D721Med (cell line): Measurements from ENCODE around the gene RELT.

Experiments
- DNase-seq: peaks from one replicate; pipeline ENCODE4 v3.0.0; 2011; ENCODE audit warnings: low spot score; ENCODE audit not compliant: insufficient read length
- FAIRE-seq: peaks from 2 replicates; lab custom pipeline; 2011; peaks lifted over from hg19 to GRCh38; lab: Jason Lieb, UNC
- TF ChIP-seq, protein P1 (sequence below): IDR thresholded peaks from 2 replicates; pipeline ENCODE4 v1.5.1; 2012; ENCODE audit warnings: mild to moderate bottlenecking, control low read depth; ENCODE audit not compliant: insufficient read depth; ENCODE audit errors: missing control alignments

Gene RELT

DNA sequence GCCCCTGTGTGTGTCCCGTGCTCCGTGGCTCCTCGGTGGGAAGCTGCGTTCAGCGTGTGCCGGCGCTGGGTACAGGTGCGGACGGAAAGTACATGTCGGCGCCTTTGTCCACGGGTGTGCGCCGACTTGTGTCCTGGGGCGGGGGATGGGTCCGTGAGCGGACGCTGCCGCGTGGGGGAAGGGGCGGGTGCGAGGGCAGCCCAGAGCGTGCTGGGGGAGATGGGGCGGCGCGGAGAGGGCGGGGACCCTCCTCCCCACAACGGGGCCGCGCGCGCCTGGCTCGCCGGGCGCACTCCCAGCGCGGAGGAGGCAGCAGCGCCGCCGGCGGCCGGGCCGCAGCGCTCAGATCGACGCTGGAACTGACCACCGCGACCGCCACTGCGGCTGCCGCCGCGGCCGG lies 33.6 kb upstream of the RELT start:
- TF ChIP-seq, protein P1, sequence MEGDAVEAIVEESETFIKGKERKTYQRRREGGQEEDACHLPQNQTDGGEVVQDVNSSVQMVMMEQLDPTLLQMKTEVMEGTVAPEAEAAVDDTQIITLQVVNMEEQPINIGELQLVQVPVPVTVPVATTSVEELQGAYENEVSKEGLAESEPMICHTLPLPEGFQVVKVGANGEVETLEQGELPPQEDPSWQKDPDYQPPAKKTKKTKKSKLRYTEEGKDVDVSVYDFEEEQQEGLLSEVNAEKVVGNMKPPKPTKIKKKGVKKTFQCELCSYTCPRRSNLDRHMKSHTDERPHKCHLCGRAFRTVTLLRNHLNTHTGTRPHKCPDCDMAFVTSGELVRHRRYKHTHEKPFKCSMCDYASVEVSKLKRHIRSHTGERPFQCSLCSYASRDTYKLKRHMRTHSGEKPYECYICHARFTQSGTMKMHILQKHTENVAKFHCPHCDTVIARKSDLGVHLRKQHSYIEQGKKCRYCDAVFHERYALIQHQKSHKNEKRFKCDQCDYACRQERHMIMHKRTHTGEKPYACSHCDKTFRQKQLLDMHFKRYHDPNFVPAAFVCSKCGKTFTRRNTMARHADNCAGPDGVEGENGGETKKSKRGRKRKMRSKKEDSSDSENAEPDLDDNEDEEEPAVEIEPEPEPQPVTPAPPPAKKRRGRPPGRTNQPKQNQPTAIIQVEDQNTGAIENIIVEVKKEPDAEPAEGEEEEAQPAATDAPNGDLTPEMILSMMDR, result no peak
- no peak for FAIRE-seq
- DNase-seq, result no peak

DNA sequence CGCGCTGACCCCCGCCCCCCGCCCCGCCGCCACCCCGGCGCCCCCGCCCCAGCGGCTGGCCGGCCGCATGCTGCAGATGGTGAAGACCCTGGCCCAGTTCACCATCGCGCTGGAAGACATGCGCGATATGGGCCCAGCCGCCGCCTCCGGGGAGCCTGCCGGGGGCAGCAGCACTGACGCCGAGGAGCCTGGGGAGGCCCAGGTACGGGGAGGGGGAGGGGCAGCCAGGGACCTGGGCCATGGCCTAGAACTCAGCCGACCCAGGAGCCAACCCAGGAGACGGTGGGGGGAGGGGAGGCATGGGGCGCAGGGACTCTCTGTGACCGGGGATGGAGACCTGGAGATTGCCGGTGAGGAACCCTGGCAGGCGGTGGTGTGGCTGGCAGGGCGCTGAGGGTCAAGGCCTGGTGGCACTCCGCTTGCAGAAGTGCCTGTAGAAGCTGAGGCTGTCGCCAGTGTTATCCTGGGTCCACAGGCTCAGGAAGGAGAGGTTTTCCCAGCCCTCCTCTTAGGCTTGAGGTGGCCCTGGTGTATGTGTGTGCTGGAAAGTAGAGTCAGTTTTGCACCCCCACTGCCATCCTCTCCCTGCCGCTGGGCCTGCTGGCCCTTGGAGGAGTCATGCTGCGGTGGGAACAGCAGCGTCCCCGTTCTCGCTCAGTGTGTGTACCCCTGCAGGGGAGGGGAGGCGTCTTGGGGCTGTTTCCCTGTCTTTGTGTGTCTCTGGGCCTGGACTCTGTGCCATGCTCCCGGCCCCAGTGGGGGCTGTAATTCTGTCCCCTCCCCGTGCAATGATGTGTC lies 32.9 kb upstream of the RELT start:
- TF ChIP-seq, protein P1, result no peak
- FAIRE-seq (no peak), DNase-seq (no peak)

DNA sequence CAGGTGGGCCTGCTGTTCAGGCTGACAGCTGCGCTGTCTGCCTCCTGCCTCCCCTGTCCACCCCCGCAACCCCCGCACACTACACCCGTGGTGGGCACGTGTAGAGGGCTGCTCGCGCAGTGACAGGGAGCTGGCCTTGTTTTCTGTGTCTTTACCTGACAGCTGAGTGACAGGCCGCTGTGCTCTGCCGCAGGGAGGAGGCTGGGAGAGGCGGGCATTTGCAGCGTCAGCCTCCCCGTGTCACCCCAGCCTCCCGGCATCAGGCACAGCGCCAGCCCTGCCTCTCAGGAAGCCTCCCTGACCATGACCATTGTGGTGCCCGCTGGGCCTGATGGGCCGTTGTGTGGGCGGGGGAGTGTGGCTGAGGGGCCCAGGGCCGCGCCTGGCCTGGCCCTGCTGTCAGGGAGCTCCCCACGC lies 32.0 kb upstream of the RELT start:
- DNase-seq (no peak), FAIRE-seq (no peak)
- TF ChIP-seq, protein P1, result no peak

DNA sequence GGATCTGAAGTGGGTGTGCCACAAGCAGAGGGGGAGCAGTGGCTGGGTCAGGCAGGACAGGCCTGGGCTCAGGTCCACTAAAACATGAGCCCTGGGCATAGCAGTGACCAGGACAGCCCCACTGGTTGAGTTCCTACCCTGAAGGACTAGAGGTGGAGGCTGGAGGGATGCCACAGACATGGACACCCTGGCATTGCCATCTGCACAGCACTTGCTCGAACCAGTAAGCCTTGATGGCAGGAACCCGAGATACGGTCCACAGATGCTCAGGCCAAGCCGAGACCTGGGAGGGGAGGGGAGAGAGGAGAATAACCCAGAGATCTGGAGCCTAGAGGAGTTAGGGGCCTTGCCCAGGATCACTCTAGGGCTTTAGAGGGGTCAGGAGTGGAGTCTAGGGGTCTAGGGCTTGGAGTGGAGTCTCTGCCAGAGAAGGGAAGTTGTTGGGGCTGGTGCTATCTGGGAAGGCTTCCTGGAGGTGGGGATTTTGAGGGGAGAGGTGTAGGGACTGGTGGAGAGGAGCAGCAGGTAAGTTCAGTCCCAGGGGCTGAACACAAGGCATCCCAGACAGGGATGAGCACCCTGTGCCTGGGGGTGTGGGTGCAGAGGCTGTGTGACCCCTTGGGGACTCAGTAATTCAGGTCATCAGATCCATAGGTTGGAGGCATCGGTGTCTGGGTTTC lies 30.6 kb upstream of the RELT start:
- no peak for DNase-seq
- TF ChIP-seq, protein P1, result no peak
- FAIRE-seq, result no peak

DNA sequence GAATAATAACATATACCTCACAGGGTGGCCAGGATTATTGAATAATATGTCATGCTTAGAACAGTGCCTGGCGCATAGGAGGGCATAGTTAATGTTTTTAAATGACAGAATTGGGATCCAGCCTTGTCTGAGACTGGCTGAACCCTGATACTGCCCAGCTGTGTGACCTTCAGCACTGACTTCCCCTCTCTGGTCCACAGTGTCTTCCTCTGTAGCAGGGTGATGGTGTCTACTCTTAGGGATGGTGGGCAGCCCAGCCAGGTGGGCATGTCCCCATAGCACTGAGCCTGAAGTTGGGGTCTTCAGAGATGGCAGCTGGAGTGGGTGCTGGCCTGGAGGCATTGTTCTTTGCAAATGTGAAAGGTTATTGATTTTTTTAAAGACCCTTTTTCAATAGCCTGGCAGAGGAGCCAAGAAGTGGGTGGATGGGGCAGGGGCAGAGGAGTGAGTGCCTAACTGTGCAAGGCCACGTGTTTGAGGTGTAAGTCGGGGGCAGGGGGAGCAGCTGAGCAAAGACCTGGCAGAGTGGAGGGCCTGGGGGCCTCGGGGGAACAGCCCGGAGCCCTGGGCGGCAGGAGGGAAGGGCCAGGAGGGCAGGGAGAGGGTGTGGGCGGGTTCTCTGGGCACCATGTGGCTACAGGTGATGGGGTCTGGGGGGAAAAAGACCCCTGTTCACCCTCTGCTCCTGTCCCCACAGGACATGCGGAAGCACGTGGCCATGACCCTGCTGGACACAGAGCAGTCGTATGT lies 29.8 kb upstream of the RELT start:
- TF ChIP-seq, protein P1, result no peak
- no peak for DNase-seq
- FAIRE-seq, result no peak

DNA sequence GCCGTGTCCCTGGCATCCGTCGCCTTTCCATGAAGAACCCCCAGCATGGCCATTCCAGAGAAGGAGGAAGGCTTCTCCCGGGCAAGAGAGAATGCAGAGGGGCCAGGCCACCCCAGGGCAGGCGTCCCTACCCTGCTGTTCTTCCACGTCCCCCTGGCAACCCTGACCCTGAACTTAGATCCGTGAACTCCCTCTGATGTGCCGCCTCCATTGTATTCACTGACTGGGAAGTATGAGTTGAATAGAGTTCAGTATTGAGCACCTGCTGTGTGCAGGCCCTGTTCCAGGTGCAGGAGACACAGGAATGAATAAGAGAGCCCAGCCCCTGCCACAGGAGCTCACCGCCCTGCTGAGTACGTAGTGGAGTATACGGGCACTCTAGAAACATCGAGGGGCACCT lies 29.1 kb upstream of the RELT start:
- no peak for FAIRE-seq
- no peak for DNase-seq
- TF ChIP-seq, protein P1, result no peak

DNA sequence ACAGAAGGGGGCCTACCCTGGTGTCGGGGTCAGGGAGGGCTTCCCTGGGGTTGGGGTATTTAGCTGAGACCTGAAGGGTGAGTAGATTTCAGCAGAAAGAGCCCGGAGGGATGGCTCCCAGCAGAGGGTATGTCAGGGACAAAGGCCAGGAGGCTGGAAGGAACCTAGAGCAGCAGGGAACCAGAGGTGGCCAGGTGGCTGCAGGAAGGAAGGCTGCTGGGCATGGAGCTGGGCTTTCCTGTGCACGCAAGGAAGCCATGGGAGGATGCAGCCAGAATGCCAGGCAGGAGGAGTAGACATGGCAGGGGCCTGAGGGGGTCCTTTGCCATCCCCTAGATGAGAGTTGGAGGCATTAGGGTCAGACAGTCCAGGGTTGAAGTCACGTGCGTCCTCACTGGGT lies 27.4 kb upstream of the RELT start:
- DNase-seq (no peak), FAIRE-seq (no peak)
- TF ChIP-seq, protein P1, result no peak
